Measurements from ENCODE around the gene SYT2. TPM values are rescaled to one million over a fixed set of nuclear protein-coding genes. Genes with fewer than 3 reads are reported as not detected.

SYT2 gene
- total and polyA plus RNA-seq, 9 of the 15 experiments (the other 6 are each of a cell fraction or from before 2014, with no cell fraction given) = not detected

GRCh38 chr1:202571719-202572339 lies 138.4 kb downstream of the SYT2 start:
- no peaks in the 10 kb centered on the region for H4K20me1 ChIP-seq (replicated peaks; ENCODE audit: control insufficient read depth, insufficient read depth, low read length)
- BruUV-seq (replicated peaks) = no TSS peak
- no peak overlapping the region for H2AFZ ChIP-seq (ENCODE audit: low read depth, low read length)
- no peaks in the 10 kb centered on the region for H3K79me2 ChIP-seq (ENCODE audit: control insufficient read depth, insufficient read depth, low read length)
- intact Hi-C loops (cut with micrococcal nuclease) = loop anchor here (1.0 to 2.0 kb wide), 4 partner anchors 63 to 229 kb away; no protein-coding TSS in a partner anchor
- H3K9me1 ChIP-seq (ENCODE audit: control insufficient read depth, insufficient read depth, low read length) = no peaks in the 10 kb centered on the region
- peak; percentile 95 for FAIRE-seq
- no peak overlapping the region for H3K4me3 ChIP-seq
- ChIA-PET POLR2A (no interaction called here), CTCF (ENCODE audit: low intra/inter-chr PET ratio) (interaction anchor here (0.8 to 2.1 kb wide), 8 partner anchors 28 to 229 kb away, joined by 3 to 22 read pairs (median 4); partner anchors contain the start of gene PPP1R12B)
- H3K4me2 ChIP-seq (ENCODE audit: insufficient read depth, low read length) = no peak overlapping the region
- no peak overlapping the region for H3K27ac ChIP-seq (ENCODE audit: extremely low read depth, low read depth, low read length)
- DNase-seq (ENCODE audit: extremely low read depth in 1 of 4, low spot score in 3 of 4) = peak; percentile 63 to 72 (median 68)
- peaks cover 15% of the 10 kb centered on the region; the same call in 1 of the 3 replicates for H3K36me3 ChIP-seq (ENCODE audit: control insufficient read depth, insufficient read depth, low read length)
- H3K9me3 ChIP-seq (replicated peaks; ENCODE audit: control insufficient read depth, insufficient read depth, low read depth, low read length) = no peaks in the 10 kb centered on the region
- peaks cover 0 to 2% of the 10 kb centered on the region in 2 experiments; a peak in 2 of 5 replicates for H3K4me1 ChIP-seq (replicated peaks in 1 of 2; ENCODE audit: control insufficient read depth in 2 of 2, insufficient read depth in 2 of 2, low read length in 2 of 2)
- no peaks in the 10 kb centered on the region for H3K27me3 ChIP-seq (ENCODE audit: control insufficient read depth in 2 of 2, insufficient read depth in 2 of 2, low read length in 2 of 2)
- in situ Hi-C loops (cut with MboI) = no loop called here
- no peak overlapping the region for H3K9ac ChIP-seq (ENCODE audit: insufficient read depth in 1 of 2, low read depth in 2 of 2, low read length in 2 of 2)
- 67% methylated on average over 3 of the region's 3 CpGs for WGBS (ENCODE audit: insufficient coverage, low coverage, missing lambda C conversion rate)
- peak; percentile 91 for ATAC-seq
- peak; percentile 87 to 96 (median 90) for TF ChIP-seq CTCF (IDR thresholded peaks at IDR 0.05 in 2 of 3, conservative IDR thresholded peaks at IDR 0.05 in 1 of 3; ENCODE audit: insufficient read depth in 2 of 3, low read depth in 1 of 3, low read length in 3 of 3)
- TF ChIP-seq ATF7 (IDR thresholded peaks at IDR 0.05) = no peak
- no peak for TF ChIP-seq PTBP1 (IDR thresholded peaks at IDR 0.05; ENCODE audit: low read depth, low read length)
- peak; percentile 89 for TF ChIP-seq REST (IDR thresholded peaks at IDR 0.05; ENCODE audit: borderline replicate concordance)
- TF ChIP-seq REST (CRISPR knock-in tag; IDR thresholded peaks at IDR 0.05; ENCODE audit: low read depth) = no peak
- TF ChIP-seq NR2C2 (CRISPR knock-in tag; IDR thresholded peaks at IDR 0.05) = no peak
- no peak for TF ChIP-seq NR2C2 (tag; IDR thresholded peaks at IDR 0.05)
- no peak for TF ChIP-seq ZBTB12 (CRISPR knock-in tag; IDR thresholded peaks at IDR 0.05)
- peak; percentile 83 for TF ChIP-seq SMC3 (conservative IDR thresholded peaks at IDR 0.05; ENCODE audit: insufficient read depth, low read depth, low read length)
- TF ChIP-seq STAT5A (IDR thresholded peaks at IDR 0.05; ENCODE audit: borderline replicate concordance, low read length) = no peak
